Natural killer cell (primary cell): Measurements from ENCODE around the gene ITM2A. TPM values are rescaled to one million over a fixed set of nuclear protein-coding genes. Genes with fewer than 3 reads are reported as not detected.

Experiments used
- ATAC-seq, 3 donors: fragments of 150-1000 bp in 2 of 3; fragments of 200-7000 bp in 1 of 3; cut with Tn5 transposase; 1 replicate in 1 of 3; 2 replicates in 2 of 3; pipeline ENCODE4 v1.10.0; 2021; ENCODE audit warnings: mild to moderate bottlenecking in 2 of 3, moderate library complexity in 2 of 3
- DNase-seq, 2 donors: peaks; one replicate each; pipeline versions ENCODE4 v3.0.0 to v3.0.0-alpha.2; 2013 to 2021; ENCODE audit warnings: mixed read lengths in 1 of 2
- H3K27ac ChIP-seq: one replicate; pipeline ENCODE4 v1.5.1; 2013; ENCODE audit warnings: mild to moderate bottlenecking, low read length
- H3K27me3 ChIP-seq: one replicate; pipeline ENCODE4 v1.6.1; 2013; ENCODE audit warnings: low read length; ENCODE audit not compliant: control insufficient read depth, insufficient read depth
- H3K36me3 ChIP-seq: one replicate; pipeline ENCODE4 v1.6.1; 2013; ENCODE audit warnings: low read length; ENCODE audit not compliant: control insufficient read depth, insufficient read depth
- H3K4me1 ChIP-seq: one replicate; pipeline ENCODE4 v1.6.1; 2013; ENCODE audit warnings: low read length; ENCODE audit not compliant: control insufficient read depth, insufficient read depth
- H3K4me3 ChIP-seq: one replicate; pipeline ENCODE4 v1.5.1; 2013; ENCODE audit warnings: low read length
- H3K9me3 ChIP-seq: one replicate; pipeline ENCODE4 v1.6.1; 2013; ENCODE audit warnings: low read length; ENCODE audit not compliant: control insufficient read depth, insufficient read depth
- H3K27ac Mint-ChIP-seq, 2 donors: one replicate each; pipeline ENCODE4 v1.8.0; 2022; ENCODE audit warnings: mild to moderate bottlenecking in 2 of 2, mixed read lengths in 2 of 2, moderate library complexity in 1 of 2
- H3K27me3 Mint-ChIP-seq, 2 donors: one replicate each; pipeline ENCODE4 v1.8.0; 2022; ENCODE audit warnings: low read depth in 2 of 2, mixed read lengths in 2 of 2
- H3K36me3 Mint-ChIP-seq: one replicate; pipeline ENCODE4 v1.8.0; 2022; ENCODE audit warnings: mixed read lengths
- H3K4me1 Mint-ChIP-seq, 2 donors: one replicate each; pipeline ENCODE4 v1.8.0; 2022; ENCODE audit warnings: mixed read lengths in 2 of 2
- H3K4me3 Mint-ChIP-seq: one replicate; pipeline ENCODE4 v1.8.0; 2022; ENCODE audit warnings: mild to moderate bottlenecking, moderate library complexity, mixed read lengths
- H3K9me3 Mint-ChIP-seq, 2 donors: one replicate each; pipeline ENCODE4 v1.8.0; 2022; ENCODE audit warnings: mixed read lengths in 2 of 2
- WGBS: methylation state at CpG from one replicate; pipeline ENCODE4 v1.1.7; 2013; ENCODE audit warnings: missing lambda C conversion rate; ENCODE audit not compliant: insufficient coverage; 5-methylcytosine and 5-hydroxymethylcytosine counted together
- intact Hi-C: fragments of 100-400 bp; cut with micrococcal nuclease; formaldehyde crosslinking; loops from one replicate; pipeline ENCODE4 v1.14.2; 2022
- total RNA-seq, 4 donors: library from RNA; stranded (reverse); fragments of 120-200 nt in 1 of 4; gene quantifications; one replicate each; pipeline versions ENCODE4 v1.2.3 to v1.2.4, GENCODE V29; 2013 to 2022
- TF ChIP-seq, protein P1 (sequence below): fragments of 200-600 bp; IDR thresholded peaks from one replicate; pipeline ENCODE4 v1.8.0; 2022; ENCODE audit warnings: antibody characterized with exemption

Gene ITM2A
- total RNA-seq, 3 donors from 2014 or later (not counting 1 experiment from before 2014, with no cell fraction given): 34.7 to 72.5 (median 64.8) TPM

DNA sequence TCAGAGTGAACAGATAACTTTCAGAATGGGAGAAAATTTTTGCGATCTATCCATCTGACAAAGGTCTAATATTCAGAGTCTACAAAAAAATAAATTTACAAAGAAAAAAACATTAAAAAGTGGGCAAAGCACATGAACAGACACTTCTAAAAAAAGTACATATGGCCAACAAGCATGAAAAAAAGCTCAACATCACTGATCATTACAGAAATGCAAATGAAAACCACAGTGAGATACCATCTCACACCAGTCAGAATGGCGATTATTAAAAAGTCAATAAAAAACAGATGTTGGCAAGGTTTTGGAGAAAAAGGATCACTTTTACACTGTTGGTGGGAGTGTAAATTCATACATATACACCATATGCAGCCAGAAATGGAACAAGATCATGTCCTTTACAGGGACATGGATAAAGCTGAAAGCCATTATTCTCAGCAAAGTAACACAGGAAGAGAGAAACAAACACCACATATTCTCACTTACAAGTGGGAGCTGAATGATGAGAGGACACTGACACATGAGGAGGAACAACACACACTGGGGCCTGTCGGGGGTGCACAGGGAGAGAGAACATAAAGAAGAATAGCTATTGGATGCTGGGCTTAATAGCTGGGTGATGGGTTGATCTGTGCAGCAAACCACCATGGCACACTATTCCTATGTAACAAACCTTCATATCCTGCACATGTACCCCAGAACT is 41.6 kb upstream of the ITM2A start:
- ATAC-seq (peak; percentile 74 to 91 (median 88)), DNase-seq (peak; percentile 12 to 21)
- H3K36me3 Mint-ChIP-seq: peaks cover 13% of the 10 kb centered on the region
- peaks cover 29 to 34% of the 10 kb centered on the region in 2 donors for H3K4me1 Mint-ChIP-seq
- H3K4me3 Mint-ChIP-seq: peak overlapping the region; percentile 9
- intact Hi-C loops: loop anchor here (5.0 to 10.0 kb wide), 3 partner anchors 146 to 324 kb away; partner anchors contain the start of gene GPR174
- no peak overlapping the region for H3K4me3 ChIP-seq
- H3K9me3 ChIP-seq: no peaks in the 10 kb centered on the region
- H3K27me3 ChIP-seq: no peaks in the 10 kb centered on the region
- H3K27me3 Mint-ChIP-seq: peaks cover 0 to 19% of the 10 kb centered on the region in 2 donors
- peak overlapping the region; percentile 45 for H3K27ac ChIP-seq
- H3K9me3 Mint-ChIP-seq: peaks cover 4 to 12% of the 10 kb centered on the region in 2 donors
- WGBS: 100% methylated on average over 1 of the region's 3 CpGs
- H3K36me3 ChIP-seq: no peaks in the 10 kb centered on the region
- no peaks in the 10 kb centered on the region for H3K4me1 ChIP-seq
- peak overlapping the region; percentile 52 to 85 for H3K27ac Mint-ChIP-seq
- TF ChIP-seq, protein P1, sequence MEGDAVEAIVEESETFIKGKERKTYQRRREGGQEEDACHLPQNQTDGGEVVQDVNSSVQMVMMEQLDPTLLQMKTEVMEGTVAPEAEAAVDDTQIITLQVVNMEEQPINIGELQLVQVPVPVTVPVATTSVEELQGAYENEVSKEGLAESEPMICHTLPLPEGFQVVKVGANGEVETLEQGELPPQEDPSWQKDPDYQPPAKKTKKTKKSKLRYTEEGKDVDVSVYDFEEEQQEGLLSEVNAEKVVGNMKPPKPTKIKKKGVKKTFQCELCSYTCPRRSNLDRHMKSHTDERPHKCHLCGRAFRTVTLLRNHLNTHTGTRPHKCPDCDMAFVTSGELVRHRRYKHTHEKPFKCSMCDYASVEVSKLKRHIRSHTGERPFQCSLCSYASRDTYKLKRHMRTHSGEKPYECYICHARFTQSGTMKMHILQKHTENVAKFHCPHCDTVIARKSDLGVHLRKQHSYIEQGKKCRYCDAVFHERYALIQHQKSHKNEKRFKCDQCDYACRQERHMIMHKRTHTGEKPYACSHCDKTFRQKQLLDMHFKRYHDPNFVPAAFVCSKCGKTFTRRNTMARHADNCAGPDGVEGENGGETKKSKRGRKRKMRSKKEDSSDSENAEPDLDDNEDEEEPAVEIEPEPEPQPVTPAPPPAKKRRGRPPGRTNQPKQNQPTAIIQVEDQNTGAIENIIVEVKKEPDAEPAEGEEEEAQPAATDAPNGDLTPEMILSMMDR: no peak

DNA sequence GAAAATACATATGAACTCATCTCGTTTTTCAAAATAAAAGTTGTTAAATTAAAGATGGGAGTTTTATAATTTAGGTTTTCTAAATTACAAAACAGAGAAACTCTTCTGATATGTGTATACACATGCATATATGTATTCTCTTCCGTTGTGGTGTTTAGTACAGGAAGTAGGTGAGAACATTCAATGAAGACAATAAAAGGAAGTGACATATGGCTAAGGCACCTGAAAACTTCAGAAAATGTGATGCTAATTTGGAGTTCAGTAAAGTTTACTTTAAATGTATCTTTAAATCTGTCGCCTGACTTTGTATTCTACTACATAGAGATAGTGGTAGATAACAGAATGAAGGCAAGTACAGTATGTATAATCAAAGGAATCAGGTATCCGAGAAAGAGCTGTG is 33.5 kb upstream of the ITM2A start:
- TF ChIP-seq, protein P1: no peak
- Mint-ChIP-seq H3K27ac (peak overlapping the region; percentile 77 to 78), H3K36me3 (peaks cover 9% of the 10 kb centered on the region), H3K9me3 (peaks cover 0 to 5% of the 10 kb centered on the region in 2 donors), H3K4me3 (peak overlapping the region; percentile 60), H3K27me3 (no peaks in the 10 kb centered on the region), H3K4me1 (peaks cover 4 to 7% of the 10 kb centered on the region in 2 donors)
- Histone ChIP-seq H3K27ac (peak overlapping the region; percentile 25), H3K36me3 (no peaks in the 10 kb centered on the region), H3K9me3 (no peaks in the 10 kb centered on the region), H3K27me3 (no peaks in the 10 kb centered on the region), H3K4me1 (peaks cover 5% of the 10 kb centered on the region), H3K4me3 (no peak overlapping the region)
- no CpG with 5 or more reads among the region's 4 CpGs for WGBS
- ATAC-seq (peak; percentile 47 to 68 (median 49)), DNase-seq (peak in 1 of 2 donors; percentile 19)
- intact Hi-C loops: loop anchor here (10.0 kb wide), 2 partner anchors 256 to 316 kb away; partner anchors contain the start of gene GPR174

DNA sequence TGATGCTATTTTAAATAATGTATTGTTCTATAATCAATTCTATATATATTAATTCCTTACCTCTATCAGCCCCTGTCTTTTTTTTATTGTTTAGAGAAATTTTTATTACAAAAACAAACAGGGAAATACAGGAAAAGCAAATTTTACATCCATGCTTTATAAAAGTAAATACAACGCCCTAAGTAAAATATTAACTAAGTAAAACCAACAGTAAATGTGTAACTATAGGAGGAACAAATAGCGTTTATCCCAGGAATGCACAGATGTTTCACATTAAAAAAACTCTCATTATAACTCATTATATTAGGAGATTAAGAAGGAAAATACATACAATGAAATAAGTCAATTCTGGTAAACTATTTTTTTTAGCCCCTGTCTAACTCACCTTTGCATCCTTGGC is 8.2 kb upstream of the ITM2A start:
- Mint-ChIP-seq H3K9me3 (no peaks in the 10 kb centered on the region), H3K4me1 (peaks cover 17 to 20% of the 10 kb centered on the region in 2 donors), H3K36me3 (no peaks in the 10 kb centered on the region), H3K4me3 (no peak overlapping the region), H3K27me3 (peaks cover 0 to 7% of the 10 kb centered on the region in 2 donors), H3K27ac (no peak overlapping the region)
- H3K27me3 ChIP-seq: no peaks in the 10 kb centered on the region
- intact Hi-C loops: no loop called here
- DNase-seq (no peak), ATAC-seq (no peak)
- H3K4me3 ChIP-seq: no peak overlapping the region
- TF ChIP-seq, protein P1: no peak
- no peak overlapping the region for H3K27ac ChIP-seq
- no peaks in the 10 kb centered on the region for H3K36me3 ChIP-seq
- no peaks in the 10 kb centered on the region for H3K9me3 ChIP-seq
- no CpG with 5 or more reads among the region's 2 CpGs for WGBS
- no peaks in the 10 kb centered on the region for H3K4me1 ChIP-seq
